Lung microvascular endothelial cell (primary cell): ENCODE data around the gene TPGS1. TPM values are rescaled to one million over a fixed set of nuclear protein-coding genes. Genes with fewer than 3 reads are reported as not detected.

Experiments
- DNase-seq, 2 donors: peaks; one replicate each; pipeline versions ENCODE4 v3.0.0 to v3.0.0-alpha.2; 2010; ENCODE audit warnings: low read depth in 2 of 2
- total RNA-seq: library from RNA; depleted of rRNA; stranded (reverse); fragments of >200 nt; gene quantifications from 2 replicates; pipeline ENCODE4 v1.2.1, GENCODE V29; 2014

The TPGS1 gene
- total RNA-seq, 1 donor from 2014 or later: 26.4 TPM

- no peak for DNase-seq
These were observed 10.7 kb downstream of the TPGS1 start for GRCh38 chr19:517721-518597.

- DNase-seq: peak in 1 of 2 donors; percentile 30
These were observed 11.4 kb downstream of the TPGS1 start for GRCh38 chr19:518598-519231.

- no peak for DNase-seq
These were observed 12.2 kb downstream of the TPGS1 start for GRCh38 chr19:519449-519865.

GRCh38 chr19:522726-523125 lies 15.4 kb downstream of the TPGS1 start:
- no peak for DNase-seq

- no peak for DNase-seq
These were observed 16.9 kb downstream of the TPGS1 start for GRCh38 chr19:524062-524674.

- DNase-seq: no peak
These were observed 17.7 kb downstream of the TPGS1 start for GRCh38 chr19:525029-525428.

- DNase-seq: no peak
These were observed 18.6 kb downstream of the TPGS1 start for GRCh38 chr19:525857-526419.

- DNase-seq: no peak
These were observed 23.1 kb downstream of the TPGS1 start for GRCh38 chr19:530134-531008.

GRCh38 chr19:531009-531752 lies 23.9 kb downstream of the TPGS1 start:
- peak; percentile 84 to 91 for DNase-seq

- DNase-seq: no peak
These were observed 24.7 kb downstream of the TPGS1 start, which contains the start of gene CDC34 for GRCh38 chr19:531753-532560. Gene CDC34 (plus strand): TSS chr19:531760. CDS start chr19:531932, 172 bp downstream.

- DNase-seq: peak; percentile 69 to 75
These were observed 25.5 kb downstream of the TPGS1 start for GRCh38 chr19:532561-533363.

GRCh38 chr19:533364-534058 lies 26.2 kb downstream of the TPGS1 start:
- no peak for DNase-seq

- DNase-seq: no peak
These were observed 26.8 kb downstream of the TPGS1 start for GRCh38 chr19:534088-534487.

GRCh38 chr19:535017-535835 lies 27.9 kb downstream of the TPGS1 start:
- peak in 1 of 2 donors; percentile 36 for DNase-seq

- DNase-seq: no peak
These were observed 29.0 kb downstream of the TPGS1 start for GRCh38 chr19:536031-536880.

GRCh38 chr19:536881-537404 lies 29.6 kb downstream of the TPGS1 start:
- no peak for DNase-seq
